GM18867 (cell line): ENCODE measurements around the gene MZT1.
"Not testable (repeated sequence)": the region's sequence is repeated elsewhere in the genome, so short reads cannot be mapped to it uniquely, and the experiment has no call there.

Experiments used
- ATAC-seq: cut with Tn5 transposase; IDR thresholded peaks from one replicate; pipeline ENCODE4 v1.9.1; 2021; ENCODE audit warnings: mild to moderate bottlenecking, moderate library complexity; ENCODE audit not compliant: unreplicated experiment

The MZT1 gene, protein sequence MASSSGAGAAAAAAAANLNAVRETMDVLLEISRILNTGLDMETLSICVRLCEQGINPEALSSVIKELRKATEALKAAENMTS

GRCh38 chr13:72727417-72728289 lies at the start of gene MZT1, which contains the start of gene BORA:
TSS of gene MZT1 (minus strand) at chr13:72727629. CDS start at chr13:72727602, 27 bp downstream.
TSS of gene BORA (plus strand) at chr13:72727923. CDS start at chr13:72728941, 1,018 bp downstream.
- ATAC-seq: peak; percentile 93

- no peak for ATAC-seq
Observed at GRCh38 chr13:72774019-72774418, 46.6 kb upstream of the MZT1 start.

- ATAC-seq: no peak
Observed at GRCh38 chr13:72763411-72763810, 36.0 kb upstream of the MZT1 start.

DNA sequence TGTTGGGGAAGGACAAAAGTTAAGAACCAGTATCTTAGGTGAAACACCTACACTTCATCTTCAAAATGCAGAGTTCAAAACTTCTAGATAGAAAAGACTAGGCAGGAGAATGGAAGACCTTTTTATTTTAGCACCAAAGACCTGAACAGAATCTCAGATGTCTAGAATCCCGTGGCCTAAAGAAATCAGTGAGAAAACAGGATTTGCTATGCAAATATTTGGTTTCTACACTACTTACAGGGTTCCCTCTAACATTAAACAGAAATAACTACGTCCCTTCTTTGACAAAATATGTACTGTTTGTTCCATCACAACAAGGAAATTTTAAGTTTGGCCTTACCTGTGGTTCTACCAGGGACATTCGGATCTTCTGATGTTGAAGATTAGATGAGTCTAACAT lies 32.8 kb upstream of the MZT1 start:
- peak; percentile 58 for ATAC-seq

DNA sequence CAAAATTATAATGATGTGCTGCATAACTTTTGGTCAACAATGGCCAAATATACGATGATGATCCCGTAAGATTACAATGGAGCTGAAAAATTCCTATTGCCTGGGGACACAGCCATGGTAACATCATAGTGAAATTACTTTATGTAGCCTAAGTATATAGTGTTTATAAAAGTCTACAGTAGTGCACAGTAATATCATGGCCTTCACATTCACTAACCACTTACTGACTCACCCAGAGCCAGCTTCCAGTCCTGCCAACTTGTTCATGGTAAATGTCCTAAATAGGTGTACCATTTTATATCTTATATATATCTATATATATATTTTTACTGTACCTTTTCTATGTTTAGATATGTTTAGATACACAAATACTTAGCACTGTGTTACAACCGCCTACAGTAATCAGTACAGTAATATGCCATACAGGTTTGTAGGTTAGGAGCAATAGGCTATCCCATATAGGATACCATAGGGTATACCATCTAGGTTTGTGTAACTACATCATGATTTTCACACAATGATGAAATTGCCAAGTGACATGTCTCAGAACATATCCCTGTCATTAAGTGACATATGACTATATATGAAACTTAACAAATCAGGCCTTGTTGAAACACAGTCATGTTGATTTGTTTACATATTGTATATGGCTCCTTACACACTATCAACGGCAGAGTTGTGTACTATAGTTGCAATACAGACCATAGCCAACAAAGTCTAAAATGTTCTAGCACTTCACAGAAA lies 30.5 kb upstream of the MZT1 start:
- no peak for ATAC-seq

DNA sequence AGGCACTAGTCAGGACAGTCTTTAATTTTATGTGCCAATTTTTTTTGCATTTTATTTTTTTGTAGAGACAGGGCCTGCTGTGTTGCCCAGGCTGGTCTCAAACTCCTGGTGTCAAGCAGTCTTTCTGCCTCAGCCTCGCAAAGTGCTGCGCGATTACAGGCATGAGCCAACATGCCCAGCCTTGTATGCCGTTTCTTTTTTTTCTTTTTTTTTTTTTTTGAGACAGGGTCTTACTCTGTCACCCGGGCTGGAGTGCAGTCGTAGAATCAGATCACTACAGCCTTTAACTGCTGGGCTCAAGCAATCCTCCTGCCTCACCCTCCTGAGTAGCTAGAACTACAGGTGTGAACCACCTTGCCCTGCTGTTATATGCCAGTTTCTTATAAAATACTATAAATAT lies 26.7 kb upstream of the MZT1 start:
- ATAC-seq: no peak

GRCh38 chr13:72751220-72751619 lies 23.8 kb upstream of the MZT1 start:
- ATAC-seq: no peak

DNA sequence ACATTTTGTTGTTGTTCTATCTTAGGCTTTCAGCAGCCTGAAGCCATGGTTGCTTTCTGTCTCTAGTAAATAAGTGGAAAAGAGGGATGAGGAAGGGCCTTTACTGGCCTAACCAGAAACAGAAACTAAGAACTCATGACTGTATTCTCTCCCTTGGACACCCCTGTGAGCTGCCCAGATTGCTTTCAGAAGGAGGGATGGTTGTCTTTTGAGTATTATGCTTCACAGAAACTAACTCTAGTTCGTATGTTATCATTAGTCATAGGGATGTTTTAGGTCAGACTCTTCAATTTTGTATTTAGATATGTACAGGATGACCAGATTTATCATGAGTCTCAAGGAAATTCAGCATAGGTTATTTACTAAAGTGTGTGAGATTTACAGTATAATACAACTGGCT lies 17.8 kb upstream of the MZT1 start:
- no peak for ATAC-seq

DNA sequence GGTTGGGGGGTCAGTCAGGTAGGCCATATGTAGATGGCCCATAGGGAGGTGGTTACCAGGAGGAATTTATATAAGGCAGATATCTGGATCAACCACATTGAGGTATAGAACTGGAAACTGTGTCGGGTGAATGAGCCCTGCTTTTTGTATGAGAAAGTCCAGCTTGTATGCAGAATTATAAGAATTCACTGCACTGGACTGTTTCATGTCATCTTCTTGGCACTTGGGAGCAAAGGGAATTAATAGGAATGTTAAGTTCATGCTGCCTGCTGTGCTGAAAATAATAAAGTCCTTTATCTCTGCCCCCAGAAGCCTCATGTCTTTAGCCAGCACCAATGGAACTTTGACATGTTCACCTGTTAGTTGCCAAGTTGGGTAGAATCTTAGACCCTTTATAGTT lies 12.6 kb upstream of the MZT1 start:
- ATAC-seq: no peak

- ATAC-seq: no peak
Observed at GRCh38 chr13:72737033-72737432, 9.6 kb upstream of the MZT1 start.

DNA sequence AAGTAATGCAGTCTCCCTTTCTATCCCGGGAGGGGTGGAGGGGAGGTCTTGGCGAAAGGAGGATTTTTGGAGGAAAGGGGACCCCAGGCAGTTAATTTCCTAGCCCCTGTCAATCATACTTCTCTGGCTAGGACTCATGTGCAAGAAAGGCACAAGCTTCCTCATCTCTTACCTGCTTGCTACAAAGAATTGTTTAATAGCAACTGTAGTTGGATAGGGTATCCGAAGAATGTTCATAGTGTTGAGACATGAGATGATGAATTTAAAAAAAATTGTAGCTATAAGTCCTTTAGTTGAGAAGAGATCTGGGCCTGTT lies 819 bp upstream of the MZT1 start:
- no peak for ATAC-seq

DNA sequence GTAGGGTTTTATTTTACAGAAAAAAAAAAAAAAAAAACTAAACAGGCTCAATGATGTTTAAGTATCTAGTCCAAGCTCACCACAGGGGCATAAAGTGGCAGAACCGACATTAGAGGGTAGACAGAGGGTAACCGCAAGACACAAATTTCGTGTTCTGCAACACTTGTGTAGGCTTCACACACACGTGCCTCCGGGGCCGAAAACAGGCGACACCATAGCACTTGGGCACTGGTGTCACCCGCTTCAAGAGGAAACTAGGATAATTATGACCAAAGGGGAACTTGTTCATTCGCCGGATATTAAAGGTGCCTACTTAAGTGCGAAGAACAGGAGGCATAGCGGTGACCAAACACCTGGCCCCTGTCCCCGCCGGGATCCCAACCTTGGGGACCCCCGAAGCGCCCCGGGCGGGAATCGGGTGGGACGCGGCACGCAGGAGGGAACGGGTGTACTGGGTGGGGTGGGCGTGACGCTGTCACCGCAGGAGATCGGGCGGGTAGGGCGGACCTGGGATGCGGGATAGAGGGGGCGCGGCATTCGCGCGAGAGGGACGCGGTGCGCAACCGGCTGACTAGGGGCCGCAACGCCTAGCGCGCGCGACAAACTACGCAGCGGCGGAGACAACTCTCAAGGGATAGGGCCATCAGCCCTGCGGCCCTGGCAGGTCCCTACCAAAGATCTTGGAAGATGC lies 558 bp downstream of the MZT1 start:
- ATAC-seq: peak; percentile 24

- ATAC-seq: not testable (repeated sequence)
Observed at GRCh38 chr13:72726185-72726584, 1.2 kb downstream of the MZT1 start.

GRCh38 chr13:72716776-72717175 lies 10.7 kb downstream of the MZT1 start:
- ATAC-seq: no peak

GRCh38 chr13:72700509-72700908 lies 26.9 kb downstream of the MZT1 start:
- no peak for ATAC-seq

GRCh38 chr13:72698164-72698563 lies 29.3 kb downstream of the MZT1 start:
- no peak for ATAC-seq

- ATAC-seq: no peak
Observed at GRCh38 chr13:72696579-72696978, 30.9 kb downstream of the MZT1 start.

- ATAC-seq: no peak
Observed at GRCh38 chr13:72694314-72694713, 33.1 kb downstream of the MZT1 start.

DNA sequence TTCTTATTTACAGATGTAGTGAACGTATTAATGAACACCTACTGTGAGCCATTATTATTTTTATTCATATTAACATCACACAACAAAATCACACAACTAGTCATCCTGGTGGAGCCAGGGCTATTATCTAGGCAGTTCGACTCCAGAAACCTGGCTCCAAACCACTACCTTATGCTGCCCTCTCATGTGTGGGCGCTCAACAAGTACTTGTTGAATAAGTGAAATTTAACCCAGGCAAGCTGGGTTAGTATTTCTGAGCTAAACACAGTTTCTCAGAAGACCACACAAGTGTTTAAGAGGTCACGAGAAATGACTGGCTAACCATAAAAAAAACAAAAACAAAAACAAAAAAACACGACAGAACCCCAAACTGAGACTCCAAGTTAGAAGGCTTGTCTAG lies 33.6 kb downstream of the MZT1 start:
- no peak for ATAC-seq

- no peak for ATAC-seq
Observed at GRCh38 chr13:72692884-72693514, 34.4 kb downstream of the MZT1 start.

- ATAC-seq: no peak
Observed at GRCh38 chr13:72689181-72689696, 38.2 kb downstream of the MZT1 start.
